K562 (cell line): ENCODE data around the gene GPR119. TPM values are rescaled to one million over a fixed set of nuclear protein-coding genes. Genes with fewer than 3 reads are reported as not detected.

ENCODE experiments used
- ARID1B ChIP-seq: fragments of 450-650 bp; IDR thresholded peaks from 2 replicates; pipeline ENCODE4 v1.6.1; 2016; ENCODE audit warnings: antibody characterized with exemption, mild to moderate bottlenecking, inconsistent platforms
- CEBPG ChIP-seq, 3 experiments: fragments of 200-800 bp in 1 of 3; sonication (Bioruptor generic) in 1 of 3; sonication (generic) in 1 of 3; formaldehyde crosslinking in 1 of 3; IDR thresholded peaks in 2 of 3; conservative IDR thresholded peaks in 1 of 3; 2 replicates each; pipeline versions ENCODE4 v1.6.1 to v1.8.0; 2016 to 2022; ENCODE audit warnings: missing compliant biosample characterization in 2 of 3, missing genetic modification characterization in 2 of 3, mild to moderate bottlenecking in 1 of 3, missing genetic modification reagents in 1 of 3
- DMBX1 ChIP-seq: fragments of 250-450 bp; sonication (Bioruptor Pico); IDR thresholded peaks from 2 replicates; pipeline ENCODE4 v1.8.0; 2022; ENCODE audit warnings: inconsistent platforms, mild to moderate bottlenecking, moderate library complexity, borderline replicate concordance
- HNRNPK ChIP-seq: fragments of 200-400 bp; formaldehyde crosslinking; IDR thresholded peaks from one replicate; pipeline ENCODE4 v1.6.1; 2018; ENCODE audit warnings: mild to moderate bottlenecking, low read depth, low read length; ENCODE audit not compliant: poor library complexity, severe bottlenecking
- KDM4B ChIP-seq, 2 experiments: fragments of 450-650 bp in 1 of 2; sonication (generic) in 1 of 2; IDR thresholded peaks; 2 replicates each; pipeline ENCODE4 v1.6.1; 2016 to 2017; ENCODE audit warnings: borderline replicate concordance in 2 of 2, antibody characterized with exemption in 1 of 2, low read depth in 1 of 2, mild to moderate bottlenecking in 1 of 2
- MIER1 ChIP-seq: fragments of 450-650 bp; IDR thresholded peaks from 2 replicates; pipeline ENCODE4 v1.6.1; 2016; ENCODE audit warnings: antibody characterized with exemption, mild to moderate bottlenecking, low read depth
- MYBL2 ChIP-seq, 2 experiments: fragments of 450-650 bp in 1 of 2; sonication (generic) in 1 of 2; formaldehyde crosslinking in 1 of 2; IDR thresholded peaks; 2 replicates each; pipeline versions ENCODE4 v1.6.1 to v1.8.1; 2017 to 2022; ENCODE audit warnings: borderline replicate concordance in 1 of 2, inconsistent platforms in 1 of 2, low read depth in 1 of 2, mild to moderate bottlenecking in 1 of 2, missing genetic modification reagents in 1 of 2, moderate library complexity in 1 of 2
- RBM17 ChIP-seq: fragments of 200-400 bp; formaldehyde crosslinking; IDR thresholded peaks from 2 replicates; pipeline ENCODE4 v1.6.1; 2017; ENCODE audit warnings: low read depth, mild to moderate bottlenecking, low read length, borderline replicate concordance
- ZBTB7A ChIP-seq: IDR thresholded peaks from 2 replicates; pipeline ENCODE4 v1.6.1; 2011; ENCODE audit warnings: low read depth, mild to moderate bottlenecking, low read length, moderate library complexity, borderline replicate concordance; ENCODE audit not compliant: control insufficient read depth
- ZNF146 ChIP-seq: IDR thresholded peaks from one replicate; pipeline ENCODE4 v1.6.1; 2018; ENCODE audit warnings: missing compliant biosample characterization; ENCODE audit not compliant: unreplicated experiment
- ZNF445 ChIP-seq: fragments of 250-450 bp; sonication (Bioruptor Pico); IDR thresholded peaks from 2 replicates; pipeline ENCODE4 v1.4.0; 2020; ENCODE audit warnings: low read depth, mild to moderate bottlenecking, moderate library complexity
- polyA plus RNA-seq, 8 experiments: library from polyadenylated mRNA; depleted of rRNA in 4 of 8; stranded (reverse) in 5 of 8; unstranded in 3 of 8; fragments of >200 nt; fragmentation: Nextera tagmentation in 2 of 8; fragmentation: Illumina TruSeq in 1 of 8; extraction: Ambion mirVana in 2 of 8; extraction: Trizol in 1 of 8; gene quantifications; 2 replicates each; pipeline versions ENCODE4 v1.2.1 to v1.2.3, GENCODE V29; 2011 to 2014; ENCODE audit warnings: inconsistent platforms in 1 of 8, missing spikeins in 1 of 8
- total RNA-seq, 7 experiments: library from RNA; depleted of rRNA in 6 of 7; stranded (reverse); fragments of >200 nt in 6 of 7; fragmentation: Illumina TruSeq in 2 of 7; extraction: Trizol in 2 of 7; gene quantifications; 2 replicates each; pipeline versions ENCODE4 v1.2.1 to v1.2.3, GENCODE V29; 2011 to 2021; ENCODE audit warnings: low replicate concordance in 1 of 7
- TF ChIP-seq, protein P1 (sequence below): fragments of 450-650 bp; IDR thresholded peaks from 2 replicates; pipeline ENCODE4 v1.6.1; 2014; ENCODE audit warnings: low read depth, mild to moderate bottlenecking, moderate library complexity, borderline replicate concordance
- TF ChIP-seq, protein P2 (sequence below), 3 experiments: fragments of 200-800 bp in 1 of 3; sonication (Bioruptor generic) in 1 of 3; sonication (generic) in 1 of 3; formaldehyde crosslinking in 1 of 3; IDR thresholded peaks; 2 replicates each; pipeline versions ENCODE4 v1.6.1 to v1.8.0; 2016 to 2022; ENCODE audit warnings: mild to moderate bottlenecking in 2 of 3, missing compliant biosample characterization in 2 of 3, missing genetic modification characterization in 2 of 3, missing genetic modification reagents in 1 of 3
- TF ChIP-seq, protein P3 (sequence below): fragments of 250-450 bp; sonication (Bioruptor Pico); IDR thresholded peaks from 2 replicates; pipeline ENCODE4 v1.5.0; 2021
- TF ChIP-seq, protein P4 (sequence below): fragments of 250-450 bp; sonication (Bioruptor Pico); IDR thresholded peaks from 2 replicates; pipeline ENCODE4 v1.9.0; 2021; ENCODE audit warnings: mild to moderate bottlenecking
- TF ChIP-seq, protein P5 (sequence below): sonication (generic); formaldehyde crosslinking; IDR thresholded peaks from 2 replicates; pipeline ENCODE4 v1.8.1; 2023; ENCODE audit warnings: mild to moderate bottlenecking, missing genetic modification reagents

The GPR119 gene
- total and polyA plus RNA-seq, 9 of the 15 experiments (the other 6 are each of a cell fraction or from before 2014, with no cell fraction given): not detected

DNA sequence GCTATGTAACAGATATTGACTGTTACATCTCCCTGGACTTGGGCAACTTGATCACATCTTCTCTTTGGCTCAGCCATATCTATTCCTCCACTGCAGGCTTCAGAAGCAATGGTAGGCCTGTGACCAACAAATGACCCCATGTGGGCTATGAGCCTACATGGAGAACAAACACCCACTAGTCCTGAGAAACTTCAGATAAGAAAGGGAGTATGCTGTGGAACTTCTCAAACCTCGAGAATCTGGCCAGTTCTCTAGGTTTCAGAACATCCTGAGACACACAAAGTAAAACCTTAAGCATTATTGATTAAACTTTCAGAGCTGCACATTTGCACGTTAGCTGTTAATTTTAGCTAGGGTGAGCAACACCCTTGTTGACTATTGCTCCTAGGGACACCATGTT lies 32.6 kb upstream of the GPR119 start (continued):
- TF ChIP-seq, protein P1, sequence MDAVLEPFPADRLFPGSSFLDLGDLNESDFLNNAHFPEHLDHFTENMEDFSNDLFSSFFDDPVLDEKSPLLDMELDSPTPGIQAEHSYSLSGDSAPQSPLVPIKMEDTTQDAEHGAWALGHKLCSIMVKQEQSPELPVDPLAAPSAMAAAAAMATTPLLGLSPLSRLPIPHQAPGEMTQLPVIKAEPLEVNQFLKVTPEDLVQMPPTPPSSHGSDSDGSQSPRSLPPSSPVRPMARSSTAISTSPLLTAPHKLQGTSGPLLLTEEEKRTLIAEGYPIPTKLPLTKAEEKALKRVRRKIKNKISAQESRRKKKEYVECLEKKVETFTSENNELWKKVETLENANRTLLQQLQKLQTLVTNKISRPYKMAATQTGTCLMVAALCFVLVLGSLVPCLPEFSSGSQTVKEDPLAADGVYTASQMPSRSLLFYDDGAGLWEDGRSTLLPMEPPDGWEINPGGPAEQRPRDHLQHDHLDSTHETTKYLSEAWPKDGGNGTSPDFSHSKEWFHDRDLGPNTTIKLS: no peak
- TF ChIP-seq, protein P2, sequence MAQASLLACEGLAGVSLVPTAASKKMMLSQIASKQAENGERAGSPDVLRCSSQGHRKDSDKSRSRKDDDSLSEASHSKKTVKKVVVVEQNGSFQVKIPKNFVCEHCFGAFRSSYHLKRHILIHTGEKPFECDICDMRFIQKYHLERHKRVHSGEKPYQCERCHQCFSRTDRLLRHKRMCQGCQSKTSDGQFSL (CRISPR knock-in tag; IDR thresholded peaks at IDR 0.05): no peak
- TF ChIP-seq, protein P2 (tag; IDR thresholded peaks at IDR 0.05): no peak
- TF ChIP-seq HNRNPK (no peak), ZNF146 (CRISPR knock-in tag) (no peak), ZNF445 (no peak), MIER1 (no peak), KDM4B (IDR thresholded peaks at IDR 0.05; ENCODE audit: borderline replicate concordance in 2 of 2, low read depth in 1 of 2) (no peak), MYBL2 (IDR thresholded peaks at IDR 0.05; ENCODE audit: low read depth) (no peak), MYBL2 (CRISPR knock-in tag; IDR thresholded peaks at IDR 0.05; ENCODE audit: borderline replicate concordance) (no peak), DMBX1 (CRISPR knock-in tag) (no peak), ZBTB7A (no peak), CEBPG (CRISPR knock-in tag; IDR thresholded peaks at IDR 0.05) (no peak), CEBPG (tag; conservative IDR thresholded peaks at IDR 0.05 in 1 of 2, IDR thresholded peaks at IDR 0.05 in 1 of 2) (no peak), ARID1B (peak; percentile 64), RBM17 (no peak)
- TF ChIP-seq, protein P3, sequence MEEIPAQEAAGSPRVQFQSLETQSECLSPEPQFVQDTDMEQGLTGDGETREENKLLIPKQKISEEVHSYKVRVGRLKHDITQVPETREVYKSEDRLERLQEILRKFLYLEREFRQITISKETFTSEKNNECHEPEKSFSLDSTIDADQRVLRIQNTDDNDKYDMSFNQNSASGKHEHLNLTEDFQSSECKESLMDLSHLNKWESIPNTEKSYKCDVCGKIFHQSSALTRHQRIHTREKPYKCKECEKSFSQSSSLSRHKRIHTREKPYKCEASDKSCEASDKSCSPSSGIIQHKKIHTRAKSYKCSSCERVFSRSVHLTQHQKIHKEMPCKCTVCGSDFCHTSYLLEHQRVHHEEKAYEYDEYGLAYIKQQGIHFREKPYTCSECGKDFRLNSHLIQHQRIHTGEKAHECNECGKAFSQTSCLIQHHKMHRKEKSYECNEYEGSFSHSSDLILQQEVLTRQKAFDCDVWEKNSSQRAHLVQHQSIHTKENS: no peak
- TF ChIP-seq, protein P4, sequence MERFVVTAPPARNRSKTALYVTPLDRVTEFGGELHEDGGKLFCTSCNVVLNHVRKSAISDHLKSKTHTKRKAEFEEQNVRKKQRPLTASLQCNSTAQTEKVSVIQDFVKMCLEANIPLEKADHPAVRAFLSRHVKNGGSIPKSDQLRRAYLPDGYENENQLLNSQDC: no peak
- TF ChIP-seq, protein P5, sequence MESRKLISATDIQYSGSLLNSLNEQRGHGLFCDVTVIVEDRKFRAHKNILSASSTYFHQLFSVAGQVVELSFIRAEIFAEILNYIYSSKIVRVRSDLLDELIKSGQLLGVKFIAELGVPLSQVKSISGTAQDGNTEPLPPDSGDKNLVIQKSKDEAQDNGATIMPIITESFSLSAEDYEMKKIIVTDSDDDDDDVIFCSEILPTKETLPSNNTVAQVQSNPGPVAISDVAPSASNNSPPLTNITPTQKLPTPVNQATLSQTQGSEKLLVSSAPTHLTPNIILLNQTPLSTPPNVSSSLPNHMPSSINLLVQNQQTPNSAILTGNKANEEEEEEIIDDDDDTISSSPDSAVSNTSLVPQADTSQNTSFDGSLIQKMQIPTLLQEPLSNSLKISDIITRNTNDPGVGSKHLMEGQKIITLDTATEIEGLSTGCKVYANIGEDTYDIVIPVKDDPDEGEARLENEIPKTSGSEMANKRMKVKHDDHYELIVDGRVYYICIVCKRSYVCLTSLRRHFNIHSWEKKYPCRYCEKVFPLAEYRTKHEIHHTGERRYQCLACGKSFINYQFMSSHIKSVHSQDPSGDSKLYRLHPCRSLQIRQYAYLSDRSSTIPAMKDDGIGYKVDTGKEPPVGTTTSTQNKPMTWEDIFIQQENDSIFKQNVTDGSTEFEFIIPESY (CRISPR knock-in tag): no peak
